Measurements from ENCODE around the gene FRMD6.

Gene FRMD6

GRCh38 chr14:51609955-51610283 lies 41.8 kb upstream of the FRMD6 start:
- H3K27ac ChIP-seq: no peak overlapping the region
- no peak for TF ChIP-seq CTCF (conservative IDR thresholded peaks at IDR 0.05)
- TF ChIP-seq ZFX (IDR thresholded peaks at IDR 0.05): no peak

DNA sequence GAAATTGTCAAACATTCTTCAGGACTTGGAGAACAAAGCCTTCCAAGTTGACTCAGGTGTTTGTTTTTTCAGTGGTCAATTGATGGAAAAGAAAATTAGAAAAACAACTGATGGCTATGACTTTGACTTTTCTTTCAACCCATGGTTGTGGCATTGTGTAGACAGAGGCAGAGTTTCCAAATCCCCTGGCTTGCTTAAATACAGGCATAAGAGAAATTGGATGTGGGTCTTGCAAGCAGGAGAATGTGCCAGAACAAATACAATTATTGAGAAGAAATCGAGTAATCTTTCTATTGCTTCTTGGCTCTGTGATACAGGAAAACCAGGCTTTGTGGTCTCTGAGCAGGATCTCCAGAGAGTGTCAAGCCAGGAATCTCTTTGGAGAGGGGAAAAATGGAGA lies 40.9 kb upstream of the FRMD6 start:
- no peak overlapping the region for H3K27ac ChIP-seq

GRCh38 chr14:51612449-51612848 lies 39.3 kb upstream of the FRMD6 start:
- TF ChIP-seq CTCF (conservative IDR thresholded peaks at IDR 0.05): no peak
- no peak for TF ChIP-seq ZFX (IDR thresholded peaks at IDR 0.05)
- H3K27ac ChIP-seq: no peak overlapping the region

More for the DNA sequence above, 40.9 kb upstream of the FRMD6 start:
- TF ChIP-seq ZFX (IDR thresholded peaks at IDR 0.05): no peak
- TF ChIP-seq CTCF (conservative IDR thresholded peaks at IDR 0.05): no peak

GRCh38 chr14:51613416-51613815 lies 38.3 kb upstream of the FRMD6 start:
- TF ChIP-seq ZFX (IDR thresholded peaks at IDR 0.05) (no peak), CTCF (conservative IDR thresholded peaks at IDR 0.05) (no peak)
- H3K27ac ChIP-seq: no peak overlapping the region

GRCh38 chr14:51614707-51615106 lies 37.0 kb upstream of the FRMD6 start:
- H3K27ac ChIP-seq: no peak overlapping the region
- TF ChIP-seq ZFX (IDR thresholded peaks at IDR 0.05) (no peak), CTCF (conservative IDR thresholded peaks at IDR 0.05) (no peak)

GRCh38 chr14:51616256-51616655 lies 35.5 kb upstream of the FRMD6 start:
- no peak overlapping the region; the same call in 1 of the 2 replicates for H3K27ac ChIP-seq
- TF ChIP-seq CTCF (conservative IDR thresholded peaks at IDR 0.05) (no peak), ZFX (IDR thresholded peaks at IDR 0.05) (no peak)

- no peak overlapping the region; the same call in 1 of the 2 replicates for H3K27ac ChIP-seq
- TF ChIP-seq CTCF (conservative IDR thresholded peaks at IDR 0.05) (no peak), ZFX (IDR thresholded peaks at IDR 0.05) (no peak)
Measured at GRCh38 chr14:51616724-51617409, 34.8 kb upstream of the FRMD6 start.
